ENCODE results near the gene NKAIN1.
A peak's percentile ranks its signal among the peaks of the same experiment; 100 is the strongest.
"Not testable (repeated sequence)": the region's sequence is repeated elsewhere in the genome, so short reads cannot be mapped to it uniquely, and the experiment has no call there.

Gene NKAIN1

DNA sequence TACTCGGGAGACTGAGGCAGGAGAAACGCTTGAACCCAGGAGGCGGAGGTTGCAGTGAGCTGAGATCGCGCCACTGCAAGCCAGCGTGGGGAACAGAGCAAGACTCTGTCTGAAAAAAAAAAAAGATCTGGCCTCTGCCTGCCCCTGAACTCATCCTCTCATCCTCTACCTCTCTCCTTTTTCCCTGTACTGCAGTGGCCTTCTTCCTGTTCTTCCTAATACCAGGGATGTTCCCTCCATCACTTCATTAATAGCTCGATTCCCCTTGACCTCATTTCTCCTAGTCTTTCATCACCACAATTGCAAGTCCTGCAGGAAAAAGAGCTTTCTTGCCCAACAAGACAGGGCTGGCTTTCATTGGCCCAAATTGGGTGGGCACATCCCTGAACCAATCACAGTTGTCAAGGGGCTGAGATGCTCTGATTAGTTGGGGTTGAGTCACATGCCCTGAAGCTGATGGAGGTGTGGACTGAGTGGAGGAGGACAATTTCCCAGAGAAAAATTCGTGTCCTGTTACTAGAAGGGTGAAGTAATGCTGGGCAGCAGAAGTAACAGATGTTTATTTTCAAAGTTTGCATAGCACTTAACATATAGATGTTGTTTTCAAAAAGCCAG, 87.4 kb downstream of the NKAIN1 start:
- DNase-seq (ENCODE audit: low spot score) = peak; percentile 42

DNA sequence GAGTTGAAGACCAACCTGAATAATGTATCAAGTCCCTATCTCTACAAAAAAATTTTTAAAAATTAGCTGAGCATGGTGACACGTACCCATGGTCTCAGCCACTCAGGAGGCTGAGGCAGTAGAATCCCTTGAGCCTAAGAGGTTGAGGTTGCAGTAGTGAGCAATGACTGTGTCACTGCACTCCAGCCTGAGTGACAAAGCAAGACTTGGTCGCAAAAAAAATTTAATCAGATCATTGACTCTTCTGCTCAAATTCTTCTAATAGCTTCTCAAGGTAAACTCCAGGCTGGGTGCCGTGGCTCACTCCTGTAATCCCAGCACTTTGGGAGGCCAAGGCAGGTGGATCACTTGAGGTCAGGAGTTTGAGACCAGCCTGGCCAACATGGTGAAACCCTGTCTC, 88.3 kb downstream of the NKAIN1 start:
- no peak for DNase-seq (ENCODE audit: low spot score)

DNA sequence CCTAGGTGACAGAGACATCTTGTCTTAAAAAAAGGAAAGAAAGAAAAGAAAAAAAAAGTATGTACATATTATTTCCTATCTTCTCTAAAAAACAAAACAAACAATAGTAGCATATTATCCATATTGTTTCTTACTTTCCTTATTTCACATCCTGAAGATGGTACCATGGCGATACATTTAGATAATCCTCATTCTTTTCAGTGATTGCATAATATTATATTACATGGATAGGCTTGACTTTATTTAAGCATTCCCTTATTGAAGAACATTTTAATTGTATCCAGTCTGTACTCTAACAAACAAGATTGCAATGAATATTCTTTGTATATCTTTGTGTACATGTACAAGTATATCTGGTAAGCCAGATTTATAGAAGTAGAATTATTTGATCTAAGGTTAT, 91.3 kb downstream of the NKAIN1 start:
- DNase-seq (ENCODE audit: low spot score) = no peak

DNA sequence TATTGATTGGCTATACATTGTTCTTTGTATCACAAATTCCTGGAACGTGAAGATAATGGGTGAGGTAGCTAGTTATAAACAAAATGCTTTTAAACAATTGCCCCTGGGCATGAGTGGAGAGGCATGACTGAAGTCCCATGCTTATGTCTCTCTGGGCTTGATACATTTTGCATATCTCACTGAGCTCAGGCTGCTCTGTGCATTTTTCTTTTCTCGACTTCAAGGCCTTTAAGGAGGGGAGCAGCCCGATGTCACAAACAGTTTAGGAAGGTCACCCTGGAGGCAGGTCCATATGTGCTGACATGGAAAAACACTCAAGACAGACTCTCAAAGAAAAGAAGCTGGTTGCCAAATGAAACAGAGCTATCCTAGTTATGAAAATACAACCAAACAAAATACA, 94.0 kb downstream of the NKAIN1 start:
- no peak for DNase-seq (ENCODE audit: low spot score)

DNA sequence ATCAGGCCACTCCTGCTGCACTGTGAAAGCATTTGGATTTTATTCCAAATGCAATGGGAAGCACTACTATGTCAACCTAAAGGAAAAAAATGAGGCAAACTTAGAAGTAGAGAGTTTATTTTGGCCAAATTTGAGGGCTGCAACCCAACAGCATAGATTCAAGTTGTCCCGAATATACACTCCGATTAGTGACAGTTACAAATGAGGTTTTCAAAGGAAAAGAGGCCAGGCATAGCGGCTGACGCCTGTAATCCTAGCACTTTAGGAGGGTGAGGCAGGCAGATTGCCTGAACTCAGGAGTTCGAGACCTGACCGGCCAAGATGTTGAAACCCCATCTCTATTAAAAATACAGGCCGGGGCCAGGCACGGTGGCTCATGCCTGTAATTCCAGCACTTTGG, 95.2 kb downstream of the NKAIN1 start:
- no peak for DNase-seq (ENCODE audit: low spot score)

DNA sequence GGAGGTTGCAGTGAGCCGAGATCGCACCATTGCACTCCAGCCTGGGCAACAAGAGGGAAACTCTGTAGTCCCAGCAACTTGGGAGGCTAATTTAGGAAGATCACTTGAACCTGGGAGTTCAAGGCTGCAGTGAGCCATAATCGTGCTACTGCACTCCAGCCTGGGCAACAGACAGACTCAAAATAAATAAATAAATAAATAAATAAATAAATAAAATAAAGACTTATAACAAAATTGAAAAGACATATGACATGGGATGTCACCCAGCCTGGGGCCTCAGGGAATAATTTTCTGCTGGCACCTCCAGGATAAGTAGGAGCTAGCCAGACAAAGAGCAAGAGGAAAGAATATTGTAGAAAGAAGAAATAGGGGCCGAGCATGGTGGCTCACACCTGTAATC, 96.2 kb downstream of the NKAIN1 start:
- no peak for DNase-seq (ENCODE audit: low spot score)

DNA sequence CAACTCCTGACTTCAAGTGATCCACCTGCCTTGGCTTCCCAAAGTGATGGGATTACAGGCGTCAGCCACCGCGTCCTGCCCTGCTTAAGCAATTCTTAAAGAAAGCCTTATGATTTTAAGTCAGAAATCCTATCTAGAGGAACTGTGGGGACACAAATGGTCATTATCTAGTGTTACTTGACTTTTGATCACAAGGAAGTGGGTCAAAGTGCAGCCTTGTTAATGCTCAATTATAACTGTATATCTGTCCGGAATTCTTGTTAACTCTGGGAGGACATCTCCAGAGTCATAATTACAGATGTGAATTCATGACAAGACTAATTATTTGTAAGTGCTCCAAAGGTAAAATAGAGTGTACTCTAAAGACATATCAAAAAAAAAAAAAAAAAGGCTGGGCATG, 97.3 kb downstream of the NKAIN1 start:
- DNase-seq (ENCODE audit: low spot score) = no peak

DNA sequence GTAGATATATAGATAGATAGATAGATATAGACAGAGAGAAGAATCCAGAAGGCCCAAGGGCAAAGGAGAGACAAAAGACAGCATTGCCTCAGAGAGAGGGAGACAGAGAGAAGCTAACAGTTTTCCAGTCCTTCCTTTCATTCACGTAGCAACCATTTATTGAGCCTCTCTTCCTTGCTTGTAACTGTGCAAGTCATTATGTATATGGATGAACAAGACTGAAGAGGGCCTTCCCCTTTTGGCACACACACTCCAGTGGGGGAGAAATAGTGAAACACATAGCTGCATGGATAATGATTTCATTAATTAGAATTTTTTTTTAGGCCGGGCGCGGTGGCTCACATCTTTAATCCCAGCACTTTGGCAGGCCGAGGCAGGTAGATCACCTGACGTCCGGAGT, 99.4 kb downstream of the NKAIN1 start:
- no peak for DNase-seq (ENCODE audit: low spot score)

DNA sequence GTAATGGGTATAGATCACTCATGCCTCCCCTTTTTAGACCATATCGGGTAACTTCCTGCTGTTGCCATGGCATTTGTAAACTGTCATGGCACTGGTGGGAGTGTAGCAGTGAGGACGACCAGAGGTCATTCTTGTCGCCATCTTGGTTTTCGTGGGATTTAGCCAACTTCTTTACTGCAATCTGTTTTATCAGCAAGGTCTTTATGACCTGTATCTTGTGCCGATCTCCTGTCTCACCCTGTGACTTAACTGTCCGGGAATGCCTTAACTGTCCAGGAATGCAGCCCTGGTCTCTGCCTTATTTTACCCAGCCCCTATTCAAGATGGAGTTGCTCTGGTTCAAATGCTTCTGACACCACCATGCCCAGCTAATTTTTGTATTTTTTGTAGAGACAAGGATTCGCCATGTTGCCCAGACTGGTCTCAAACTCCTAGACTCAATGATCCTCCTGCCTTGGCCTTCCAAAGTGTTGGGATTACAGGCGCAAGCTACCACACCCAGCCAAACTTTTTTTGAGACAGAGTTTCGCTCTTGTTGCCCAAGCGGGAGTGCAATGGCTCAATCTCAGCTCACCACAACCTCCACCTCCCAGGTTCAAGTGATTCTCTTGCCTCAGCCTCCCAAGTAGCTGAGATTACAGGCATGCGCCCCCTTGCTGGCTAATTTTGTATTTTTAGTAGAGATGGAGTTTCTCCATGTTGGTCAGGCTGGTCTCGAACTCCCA, 100.7 kb downstream of the NKAIN1 start:
- DNase-seq (ENCODE audit: low spot score) = not testable (repeated sequence)

DNA sequence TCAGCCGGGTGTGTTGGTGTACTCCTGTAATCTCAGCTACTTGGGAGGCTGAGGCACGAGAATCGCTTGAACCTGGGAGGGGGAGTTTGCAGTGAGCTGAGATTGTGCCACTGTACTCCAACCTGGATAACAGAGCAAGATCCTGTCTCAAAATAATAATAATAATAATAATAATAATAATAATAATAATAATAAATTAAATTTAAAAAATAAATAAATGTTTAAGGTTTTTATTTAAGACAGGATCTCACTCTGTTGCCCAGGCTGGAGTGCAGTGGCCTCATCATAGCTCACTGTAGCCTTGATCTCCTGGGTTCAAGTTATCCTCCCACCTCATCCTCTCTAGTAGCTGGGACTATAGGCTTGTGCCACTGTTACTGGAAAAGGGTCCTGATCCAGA, 101.8 kb downstream of the NKAIN1 start:
- not testable (repeated sequence) for DNase-seq (ENCODE audit: low spot score)

DNA sequence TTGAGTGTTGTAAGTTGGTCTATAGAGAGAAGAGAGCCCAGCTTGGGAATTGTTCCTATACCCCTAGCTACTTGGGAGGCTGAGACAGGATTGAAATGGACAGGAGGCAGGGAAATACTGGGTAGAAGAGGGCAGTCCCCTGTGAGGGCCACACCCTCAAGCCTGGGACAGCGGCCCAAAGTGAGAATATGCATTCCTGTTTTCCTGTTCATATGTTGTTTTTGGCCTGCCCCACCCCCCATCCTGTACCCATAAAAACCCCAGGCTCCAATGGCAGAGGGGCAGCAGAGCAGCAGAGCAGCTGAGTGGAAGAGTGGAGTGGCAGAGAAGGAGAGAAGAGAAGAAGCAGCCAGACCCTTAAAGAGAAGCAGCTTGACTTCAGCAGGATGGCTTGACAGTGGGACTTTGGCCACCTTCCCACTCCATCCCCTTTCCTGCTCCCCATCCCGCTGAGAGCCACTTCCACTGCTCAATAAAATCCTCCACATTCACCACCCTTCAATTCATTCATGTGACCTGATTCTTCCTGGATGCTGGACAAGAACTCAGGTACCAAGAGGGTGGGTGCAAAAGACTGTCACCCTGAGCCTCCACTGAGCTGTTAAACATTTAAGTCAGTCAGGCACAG, 103.6 kb downstream of the NKAIN1 start:
- DNase-seq (ENCODE audit: low spot score) = no peak

DNA sequence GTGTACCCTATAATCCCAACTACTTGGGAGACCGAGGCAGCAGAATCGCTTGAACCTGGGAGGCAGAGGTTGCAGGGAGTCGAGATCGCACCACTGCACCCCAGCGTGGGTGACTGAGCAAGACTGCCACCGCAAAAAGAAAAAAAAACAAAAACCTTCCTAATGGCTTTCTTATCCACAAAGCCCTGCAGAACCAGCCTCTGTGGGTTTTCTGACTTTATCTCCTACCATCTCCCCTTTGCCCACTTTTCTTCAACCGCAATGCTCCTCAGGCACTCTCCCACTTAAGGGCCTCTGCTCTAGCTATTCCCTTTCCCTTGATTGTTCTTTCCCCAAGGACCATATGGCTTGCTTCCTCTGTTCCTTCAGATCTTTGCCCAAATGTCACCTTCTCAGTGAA, 106.3 kb downstream of the NKAIN1 start:
- DNase-seq (ENCODE audit: low spot score) = no peak
